HEK293 (cell line): ENCODE results near the gene SLC2A6.

Experiments
- EGR2 ChIP-seq: fragments of 450-650 bp; formaldehyde crosslinking; IDR thresholded peaks from 2 replicates; pipeline ENCODE4 v1.5.1; 2016; ENCODE audit warnings: low read depth, missing biosample characterization, missing genetic modification characterization
- TCF7L2 ChIP-seq: IDR thresholded peaks from 2 replicates; pipeline ENCODE4 v1.6.1; 2011; ENCODE audit warnings: low read depth, mild to moderate bottlenecking, inconsistent platforms, low read length, moderate library complexity, borderline replicate concordance
- ZNF362 ChIP-seq: fragments of 450-650 bp; formaldehyde crosslinking; IDR thresholded peaks from 2 replicates; pipeline ENCODE4 v1.5.1; 2016; ENCODE audit warnings: missing biosample characterization, missing genetic modification characterization
- ZNF571 ChIP-seq: fragments of 450-650 bp; formaldehyde crosslinking; IDR thresholded peaks from 2 replicates; pipeline ENCODE4 v1.5.0; 2017; ENCODE audit warnings: missing biosample characterization, missing genetic modification characterization
- ZNF623 ChIP-seq: fragments of 450-650 bp; formaldehyde crosslinking; IDR thresholded peaks from 2 replicates; pipeline ENCODE4 v1.5.1; 2016; ENCODE audit warnings: missing biosample characterization, missing genetic modification characterization
- ZNF777 ChIP-seq: fragments of 450-650 bp; formaldehyde crosslinking; IDR thresholded peaks from 2 replicates; pipeline ENCODE4 v1.5.1; 2017; ENCODE audit warnings: missing biosample characterization, missing genetic modification characterization, borderline replicate concordance
- ZSCAN5A ChIP-seq: fragments of 450-650 bp; formaldehyde crosslinking; IDR thresholded peaks from 2 replicates; pipeline ENCODE4 v1.5.1; 2016; ENCODE audit warnings: missing biosample characterization, missing genetic modification characterization
- TF ChIP-seq, protein P1 (sequence below): fragments of 450-650 bp; IDR thresholded peaks from 2 replicates; pipeline ENCODE4 v1.5.1; 2018; ENCODE audit warnings: missing biosample characterization, mild to moderate bottlenecking, missing genetic modification characterization
- TF ChIP-seq, protein P2 (sequence below): sonication (generic); formaldehyde crosslinking; IDR thresholded peaks from 2 replicates; pipeline ENCODE4 v1.8.1; 2022; ENCODE audit warnings: mild to moderate bottlenecking, moderate library complexity, missing genetic modification reagents
- TF ChIP-seq, protein P3 (sequence below): fragments of 450-650 bp; formaldehyde crosslinking; IDR thresholded peaks from 2 replicates; pipeline ENCODE4 v1.5.1; 2016; ENCODE audit warnings: missing biosample characterization, missing genetic modification characterization

DNA sequence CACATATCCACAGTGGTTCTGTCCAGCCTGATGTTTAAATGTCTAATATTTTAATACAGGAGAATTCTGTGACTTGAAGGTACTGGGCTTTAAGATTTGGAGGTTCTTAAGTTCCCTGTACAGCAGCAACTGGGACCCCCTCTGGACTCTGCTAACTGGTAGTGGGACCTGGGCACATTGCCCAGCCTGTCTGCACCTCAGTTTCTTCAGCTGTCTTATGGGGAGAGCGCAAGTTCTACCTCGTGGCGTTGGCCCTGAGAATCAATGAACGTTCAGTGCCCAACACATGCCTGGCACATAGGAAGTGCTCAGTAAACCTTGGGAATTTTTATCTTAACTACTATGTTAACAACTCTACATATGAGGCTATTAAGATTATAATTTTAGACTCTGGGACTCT, 1.4 kb downstream of the SLC2A6 start:
- TF ChIP-seq ZSCAN5A (tag by site-specific recombination) (no peak), EGR2 (no peak), TCF7L2 (no peak), ZNF571 (tag by site-specific recombination) (no peak), ZNF362 (tag by site-specific recombination) (no peak), ZNF623 (tag by site-specific recombination) (no peak), ZNF777 (tag by site-specific recombination) (no peak)
- TF ChIP-seq, protein P1, sequence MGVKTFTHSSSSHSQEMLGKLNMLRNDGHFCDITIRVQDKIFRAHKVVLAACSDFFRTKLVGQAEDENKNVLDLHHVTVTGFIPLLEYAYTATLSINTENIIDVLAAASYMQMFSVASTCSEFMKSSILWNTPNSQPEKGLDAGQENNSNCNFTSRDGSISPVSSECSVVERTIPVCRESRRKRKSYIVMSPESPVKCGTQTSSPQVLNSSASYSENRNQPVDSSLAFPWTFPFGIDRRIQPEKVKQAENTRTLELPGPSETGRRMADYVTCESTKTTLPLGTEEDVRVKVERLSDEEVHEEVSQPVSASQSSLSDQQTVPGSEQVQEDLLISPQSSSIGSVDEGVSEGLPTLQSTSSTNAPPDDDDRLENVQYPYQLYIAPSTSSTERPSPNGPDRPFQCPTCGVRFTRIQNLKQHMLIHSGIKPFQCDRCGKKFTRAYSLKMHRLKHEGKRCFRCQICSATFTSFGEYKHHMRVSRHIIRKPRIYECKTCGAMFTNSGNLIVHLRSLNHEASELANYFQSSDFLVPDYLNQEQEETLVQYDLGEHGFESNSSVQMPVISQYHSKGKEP (tag by site-specific recombination): no peak
- TF ChIP-seq, protein P2, sequence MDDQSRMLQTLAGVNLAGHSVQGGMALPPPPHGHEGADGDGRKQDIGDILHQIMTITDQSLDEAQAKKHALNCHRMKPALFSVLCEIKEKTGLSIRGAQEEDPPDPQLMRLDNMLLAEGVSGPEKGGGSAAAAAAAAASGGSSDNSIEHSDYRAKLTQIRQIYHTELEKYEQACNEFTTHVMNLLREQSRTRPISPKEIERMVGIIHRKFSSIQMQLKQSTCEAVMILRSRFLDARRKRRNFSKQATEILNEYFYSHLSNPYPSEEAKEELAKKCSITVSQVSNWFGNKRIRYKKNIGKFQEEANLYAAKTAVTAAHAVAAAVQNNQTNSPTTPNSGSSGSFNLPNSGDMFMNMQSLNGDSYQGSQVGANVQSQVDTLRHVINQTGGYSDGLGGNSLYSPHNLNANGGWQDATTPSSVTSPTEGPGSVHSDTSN (CRISPR knock-in tag): no peak
- TF ChIP-seq, protein P3, sequence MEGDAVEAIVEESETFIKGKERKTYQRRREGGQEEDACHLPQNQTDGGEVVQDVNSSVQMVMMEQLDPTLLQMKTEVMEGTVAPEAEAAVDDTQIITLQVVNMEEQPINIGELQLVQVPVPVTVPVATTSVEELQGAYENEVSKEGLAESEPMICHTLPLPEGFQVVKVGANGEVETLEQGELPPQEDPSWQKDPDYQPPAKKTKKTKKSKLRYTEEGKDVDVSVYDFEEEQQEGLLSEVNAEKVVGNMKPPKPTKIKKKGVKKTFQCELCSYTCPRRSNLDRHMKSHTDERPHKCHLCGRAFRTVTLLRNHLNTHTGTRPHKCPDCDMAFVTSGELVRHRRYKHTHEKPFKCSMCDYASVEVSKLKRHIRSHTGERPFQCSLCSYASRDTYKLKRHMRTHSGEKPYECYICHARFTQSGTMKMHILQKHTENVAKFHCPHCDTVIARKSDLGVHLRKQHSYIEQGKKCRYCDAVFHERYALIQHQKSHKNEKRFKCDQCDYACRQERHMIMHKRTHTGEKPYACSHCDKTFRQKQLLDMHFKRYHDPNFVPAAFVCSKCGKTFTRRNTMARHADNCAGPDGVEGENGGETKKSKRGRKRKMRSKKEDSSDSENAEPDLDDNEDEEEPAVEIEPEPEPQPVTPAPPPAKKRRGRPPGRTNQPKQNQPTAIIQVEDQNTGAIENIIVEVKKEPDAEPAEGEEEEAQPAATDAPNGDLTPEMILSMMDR (tag by site-specific recombination): no peak
